Esophagus muscularis mucosa (tissue), 4 donors: ENCODE results near the gene SLC35E2B. TPM values are rescaled to one million over a fixed set of nuclear protein-coding genes. Genes with fewer than 3 reads are reported as not detected.

ENCODE experiments used
- DNase-seq: peaks from one replicate; pipeline ENCODE4 v3.0.0-alpha.2; 2017; ENCODE audit errors: extremely low spot score
- H3K27ac ChIP-seq, 4 donors: fragments of 200-600 bp; sonication (generic); replicated peaks in 1 of 4; 1 replicate in 3 of 4; 2 replicates in 1 of 4; pipeline ENCODE4 v1.5.1; 2016 to 2019; ENCODE audit warnings: mild to moderate bottlenecking in 1 of 4
- H3K27me3 ChIP-seq, 4 donors: fragments of 200-600 bp; sonication (generic); one replicate each; pipeline versions ENCODE4 v1.5.1 to v1.6.0; 2016 to 2019
- H3K36me3 ChIP-seq, 4 donors: fragments of 200-600 bp; sonication (generic); one replicate each; pipeline ENCODE4 v1.5.1; 2016 to 2019
- H3K4me1 ChIP-seq, 4 donors: fragments of 200-600 bp; sonication (generic); one replicate each; pipeline ENCODE4 v1.5.1; 2016 to 2019
- H3K4me3 ChIP-seq, 4 donors: fragments of 200-600 bp; sonication (generic); 1 replicate in 2 of 4; 2 replicates in 2 of 4; pipeline ENCODE4 v1.5.1; 2016 to 2019; ENCODE audit warnings: mild to moderate bottlenecking in 4 of 4, moderate library complexity in 1 of 4
- H3K9me3 ChIP-seq, 4 donors: fragments of 200-600 bp; sonication (generic); 1 replicate in 3 of 4; 2 replicates in 1 of 4; pipeline ENCODE4 v1.5.1; 2016 to 2019
- EP300 ChIP-seq: sonication (generic); formaldehyde crosslinking; IDR thresholded peaks from one replicate; pipeline ENCODE4 v1.6.1; 2017; ENCODE audit warnings: antibody characterized with exemption
- POLR2A ChIP-seq: fragments of 450-650 bp; IDR thresholded peaks from one replicate; pipeline ENCODE4 v1.6.1; 2017; ENCODE audit warnings: antibody characterized with exemption, moderate library complexity, mild to moderate bottlenecking, low read depth
- POLR2AphosphoS5 ChIP-seq, 2 donors: sonication (generic); formaldehyde crosslinking; IDR thresholded peaks; one replicate each; pipeline ENCODE4 v1.6.1; 2017; ENCODE audit warnings: antibody characterized with exemption in 2 of 2
- WGBS: methylation state at CpG from one replicate; pipeline ENCODE4 v1.1.5; 2018; 5-methylcytosine and 5-hydroxymethylcytosine counted together
- intact Hi-C: fragments of 100-400 bp; cut with DNase I; formaldehyde crosslinking; loops from one replicate; pipeline ENCODE4 v1.15.1; 2023
- total RNA-seq, 4 donors: library from RNA; depleted of rRNA; stranded (reverse); fragments of >200 nt; gene quantifications; one replicate each; pipeline versions ENCODE4 v1.1.0 to v1.2.1, GENCODE V29; 2016
- TF ChIP-seq, protein P1 (sequence below), 3 experiments: fragments of 200-600 bp in 2 of 3; fragments of 450-650 bp in 1 of 3; sonication (generic) in 2 of 3; IDR thresholded peaks; one replicate each; pipeline ENCODE4 v1.5.1; 2017 to 2019; ENCODE audit warnings: antibody characterized with exemption in 3 of 3, mild to moderate bottlenecking in 2 of 3, moderate library complexity in 1 of 3

SLC35E2B gene
- total RNA-seq, 4 donors from 2014 or later = 25.7 to 65.0 (median 35.6) TPM

DNA sequence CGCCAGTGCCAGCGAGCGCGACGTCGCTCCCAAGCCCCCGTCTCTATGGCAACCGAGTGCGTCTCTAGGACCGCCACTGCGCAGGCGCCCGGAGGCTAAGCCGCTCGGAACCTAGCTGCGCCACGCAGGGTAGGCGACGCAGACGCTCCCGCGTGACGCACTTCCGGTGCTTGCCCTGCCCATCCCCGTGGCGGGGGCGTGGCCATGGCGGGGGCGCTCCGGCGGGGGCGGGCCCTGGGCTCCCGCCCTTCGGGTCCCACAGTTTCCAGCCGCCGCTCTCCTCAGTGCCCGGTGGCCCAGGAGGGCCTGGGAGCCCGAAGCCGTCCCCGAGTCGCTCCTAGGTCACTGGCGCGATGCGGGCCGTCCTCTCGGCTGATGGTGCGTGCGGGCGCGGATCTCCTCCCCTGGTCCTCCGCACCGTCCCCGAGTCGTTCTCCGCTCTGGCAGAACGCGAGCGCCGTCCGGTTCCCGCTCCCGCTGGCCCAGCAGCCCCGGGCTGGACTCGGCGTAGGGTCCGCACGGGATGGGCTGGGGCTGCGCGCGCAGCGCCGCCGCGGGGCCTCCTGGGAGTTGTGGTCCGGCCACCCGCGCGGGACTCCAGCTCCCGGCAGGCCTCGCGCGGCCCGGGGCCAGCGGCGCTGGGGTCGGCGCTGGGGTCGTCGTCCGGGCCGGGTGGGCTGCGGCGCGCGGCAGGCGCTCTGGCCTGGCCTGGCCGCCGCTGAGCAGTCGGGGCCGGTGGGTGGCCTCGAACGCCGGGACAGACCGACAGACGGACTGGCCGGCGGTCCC lies 77.1 kb downstream of the SLC35E2B start, which contains the start of gene MIB2:
TSS of gene MIB2 (plus strand) at position 245 of the 789 bp plus-strand sequence. CDS start 7,953 bp downstream, outside the sequence.
- 0% methylated on average over 8 of the region's 107 CpGs for WGBS
- Histone ChIP-seq H3K27me3 (no peaks in the 10 kb centered on the region), H3K4me1 (peaks cover 27 to 47% (median 42%) of the 10 kb centered on the region in 4 donors), H3K4me3 (peak within 1 kb of the TSS; percentile 86 to 99 (median 94)), H3K36me3 (peaks cover 4 to 23% (median 13%) of the 10 kb centered on the region in 4 donors), H3K27ac (peak within 1 kb of the TSS; percentile 99 to 100 (median 100)), H3K9me3 (no peaks in the 10 kb centered on the region)
- DNase-seq = peak; percentile 98
- TF ChIP-seq POLR2A = peak; percentile 71
- TF ChIP-seq POLR2AphosphoS5 (IDR thresholded peaks at IDR 0.05) = peak; percentile 92 to 94
- no peak for TF ChIP-seq EP300
- intact Hi-C loops = loop anchor here (2.0 kb wide), 1 partner anchor 41 kb away; the partner anchor contains the start of gene SSU72

DNA sequence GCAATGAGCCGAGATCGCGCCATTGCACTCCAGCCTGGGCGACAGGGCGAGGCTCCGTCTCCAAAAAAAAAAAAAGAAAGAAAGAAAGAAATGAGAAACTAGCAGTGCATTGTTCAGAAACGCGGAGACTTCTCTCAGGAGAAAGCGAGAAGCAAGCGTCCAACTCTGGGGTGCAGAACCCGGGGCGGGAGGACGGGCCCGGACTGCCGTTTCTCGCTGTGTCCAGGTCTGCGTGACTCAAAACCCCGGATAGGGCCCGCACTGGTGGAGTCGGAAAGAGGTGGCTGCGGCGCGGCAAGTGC lies 77.7 kb downstream of the SLC35E2B start:
- TF ChIP-seq POLR2AphosphoS5 (IDR thresholded peaks at IDR 0.05) (no peak), EP300 (no peak), POLR2A (no peak)
- TF ChIP-seq, protein P1, sequence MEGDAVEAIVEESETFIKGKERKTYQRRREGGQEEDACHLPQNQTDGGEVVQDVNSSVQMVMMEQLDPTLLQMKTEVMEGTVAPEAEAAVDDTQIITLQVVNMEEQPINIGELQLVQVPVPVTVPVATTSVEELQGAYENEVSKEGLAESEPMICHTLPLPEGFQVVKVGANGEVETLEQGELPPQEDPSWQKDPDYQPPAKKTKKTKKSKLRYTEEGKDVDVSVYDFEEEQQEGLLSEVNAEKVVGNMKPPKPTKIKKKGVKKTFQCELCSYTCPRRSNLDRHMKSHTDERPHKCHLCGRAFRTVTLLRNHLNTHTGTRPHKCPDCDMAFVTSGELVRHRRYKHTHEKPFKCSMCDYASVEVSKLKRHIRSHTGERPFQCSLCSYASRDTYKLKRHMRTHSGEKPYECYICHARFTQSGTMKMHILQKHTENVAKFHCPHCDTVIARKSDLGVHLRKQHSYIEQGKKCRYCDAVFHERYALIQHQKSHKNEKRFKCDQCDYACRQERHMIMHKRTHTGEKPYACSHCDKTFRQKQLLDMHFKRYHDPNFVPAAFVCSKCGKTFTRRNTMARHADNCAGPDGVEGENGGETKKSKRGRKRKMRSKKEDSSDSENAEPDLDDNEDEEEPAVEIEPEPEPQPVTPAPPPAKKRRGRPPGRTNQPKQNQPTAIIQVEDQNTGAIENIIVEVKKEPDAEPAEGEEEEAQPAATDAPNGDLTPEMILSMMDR (IDR thresholded peaks at IDR 0.05) = no peak
- Histone ChIP-seq H3K27me3 (no peaks in the 10 kb centered on the region), H3K4me1 (peaks cover 24 to 44% (median 42%) of the 10 kb centered on the region in 4 donors), H3K9me3 (no peaks in the 10 kb centered on the region), H3K36me3 (peaks cover 4 to 23% (median 13%) of the 10 kb centered on the region in 4 donors), H3K27ac (peak overlapping the region; percentile 99 to 100 (median 100)), H3K4me3 (peak overlapping the region; percentile 86 to 99 (median 94))
- intact Hi-C loops = loop anchor here (2.0 kb wide), 1 partner anchor 40 kb away; the partner anchor contains the start of gene SSU72
- WGBS = under 1% methylated on average over 23 of the region's 23 CpGs
- DNase-seq = no peak

DNA sequence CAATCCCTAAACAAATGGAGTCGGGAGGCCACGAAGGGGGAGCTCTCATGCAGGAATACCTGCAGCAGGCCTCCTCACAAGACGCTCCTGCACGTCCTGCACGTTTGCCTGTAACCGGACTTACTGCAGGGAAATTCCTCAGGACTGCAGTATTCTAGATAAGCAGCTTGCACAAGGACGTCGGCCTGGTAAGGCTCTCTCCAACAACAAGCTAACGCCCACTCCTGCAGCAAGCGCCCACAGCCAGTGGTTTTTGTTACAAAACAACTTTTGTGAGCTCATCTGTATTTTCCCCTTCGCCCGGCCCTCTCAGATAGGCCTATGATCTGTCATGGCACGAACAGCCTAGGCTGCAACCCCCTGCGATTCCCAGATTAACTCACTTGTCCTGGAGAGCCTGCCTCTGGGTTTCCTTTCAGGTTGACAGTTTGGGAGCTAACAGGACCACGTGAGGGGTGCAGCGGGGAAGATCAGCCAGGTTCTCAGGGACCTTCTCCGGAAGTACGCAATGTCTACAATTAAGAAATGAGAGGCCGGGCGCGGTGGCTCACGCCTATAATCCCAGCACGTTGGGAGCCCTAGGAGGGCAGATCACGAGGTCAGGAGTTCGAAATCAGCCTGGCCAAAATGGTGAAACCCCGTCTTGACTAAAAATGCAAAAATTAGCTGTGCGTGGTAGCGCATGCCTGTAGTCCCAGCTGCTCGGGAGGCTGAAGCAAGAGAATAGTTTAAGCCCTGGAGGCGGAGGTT lies 78.2 kb downstream of the SLC35E2B start:
- Histone ChIP-seq H3K4me3 (peak overlapping the region; percentile 86 to 99 (median 94)), H3K9me3 (no peaks in the 10 kb centered on the region), H3K4me1 (peaks cover 24 to 43% (median 42%) of the 10 kb centered on the region in 4 donors), H3K27ac (peak overlapping the region; percentile 99 to 100 (median 100)), H3K27me3 (no peaks in the 10 kb centered on the region), H3K36me3 (peaks cover 4 to 23% (median 13%) of the 10 kb centered on the region in 4 donors)
- WGBS = 16% methylated on average over 25 of the region's 30 CpGs
- TF ChIP-seq POLR2A = no peak
- TF ChIP-seq POLR2AphosphoS5 (IDR thresholded peaks at IDR 0.05) = no peak
- TF ChIP-seq, protein P1 (IDR thresholded peaks at IDR 0.05) = no peak
- TF ChIP-seq EP300 = no peak
- DNase-seq = no peak
- intact Hi-C loops = loop anchor here (2.0 kb wide), 1 partner anchor 40 kb away; the partner anchor contains the start of gene SSU72

- DNase-seq = no peak
- WGBS = 83% methylated on average over 11 of the region's 11 CpGs
- peaks cover 24 to 43% (median 42%) of the 10 kb centered on the region in 4 donors for H3K4me1 ChIP-seq
- H3K27ac ChIP-seq = no peak overlapping the region
- TF ChIP-seq POLR2AphosphoS5 (IDR thresholded peaks at IDR 0.05) (no peak), POLR2A (no peak), EP300 (no peak)
- TF ChIP-seq, protein P1 (IDR thresholded peaks at IDR 0.05) = no peak
- peaks cover 4 to 16% (median 12%) of the 10 kb centered on the region in 4 donors for H3K36me3 ChIP-seq
- H3K9me3 ChIP-seq = no peaks in the 10 kb centered on the region
- intact Hi-C loops = loop anchor here (2.0 kb wide), 1 partner anchor 39 kb away; the partner anchor contains the start of gene SSU72
- peak overlapping the region in 1 of 4 donors; percentile 92 for H3K4me3 ChIP-seq
- no peaks in the 10 kb centered on the region for H3K27me3 ChIP-seq
Observed at GRCh38 chr1:1613509-1614082, 79.0 kb downstream of the SLC35E2B start.
